GM23338 (cell line): ENCODE results near the gene NRG3. TPM values are rescaled to one million over a fixed set of nuclear protein-coding genes. Genes with fewer than 3 reads are reported as not detected.

ENCODE experiments used
- ATAC-seq: fragments of 200-7000 bp; cut with Tn5 transposase; 3 replicates; pipeline ENCODE4 v1.9.1; 2020
- DNase-seq: peaks from one replicate; pipeline ENCODE4 v3.0.0-alpha.2; 2015; ENCODE audit warnings: low spot score
- H2AFZ ChIP-seq: fragments of 200-600 bp; sonication (generic); 2 replicates; pipeline ENCODE4 v1.8.0; 2016; ENCODE audit warnings: antibody characterized with exemption, mild to moderate bottlenecking, moderate library complexity
- H3F3A ChIP-seq: fragments of 200-600 bp; sonication (generic); replicated peaks from 2 replicates; pipeline ENCODE4 v1.8.0; 2017; ENCODE audit warnings: antibody characterized with exemption, mixed run types, low read depth
- H3K27ac ChIP-seq: fragments of 200-600 bp; sonication (generic); 2 replicates; pipeline ENCODE4 v1.6.1; 2016; ENCODE audit warnings: low read depth
- H3K27me3 ChIP-seq: fragments of 200-600 bp; sonication (generic); 2 replicates; pipeline ENCODE4 v1.8.0; 2016; ENCODE audit warnings: mild to moderate bottlenecking, mixed run types, moderate library complexity; ENCODE audit not compliant: insufficient read depth
- H3K36me3 ChIP-seq: fragments of 200-600 bp; sonication (generic); 2 replicates; pipeline ENCODE4 v1.8.0; 2016; ENCODE audit warnings: mild to moderate bottlenecking; ENCODE audit not compliant: insufficient read depth
- H3K4me1 ChIP-seq: fragments of 200-600 bp; sonication (generic); 2 replicates; pipeline ENCODE4 v1.8.0; 2016; ENCODE audit warnings: mild to moderate bottlenecking, moderate library complexity; ENCODE audit not compliant: insufficient read depth
- H3K4me2 ChIP-seq: fragments of 200-600 bp; sonication (generic); 2 replicates; pipeline ENCODE4 v1.7.1; 2017; ENCODE audit warnings: mixed run types
- H3K4me3 ChIP-seq: fragments of 200-600 bp; sonication (generic); 2 replicates; pipeline ENCODE4 v1.6.1; 2016; ENCODE audit warnings: mixed run types
- H3K79me2 ChIP-seq: fragments of 200-600 bp; sonication (generic); replicated peaks from 2 replicates; pipeline ENCODE4 v1.8.0; 2017; ENCODE audit warnings: mild to moderate bottlenecking; ENCODE audit not compliant: insufficient read depth
- H3K9me2 ChIP-seq: fragments of 200-600 bp; sonication (generic); 2 replicates; pipeline ENCODE4 v1.8.0; 2017; ENCODE audit not compliant: insufficient read depth
- H4K20me1 ChIP-seq: fragments of 200-600 bp; sonication (generic); replicated peaks from 2 replicates; pipeline ENCODE4 v1.8.0; 2017; ENCODE audit warnings: mild to moderate bottlenecking; ENCODE audit not compliant: insufficient read depth
- H3K27ac Mint-ChIP-seq: 2 replicates; pipeline ENCODE4 v1.8.0; 2020; ENCODE audit warnings: inconsistent platforms, mild to moderate bottlenecking, moderate library complexity, mixed read lengths
- H3K27me3 Mint-ChIP-seq: 3 replicates; pipeline ENCODE4 v1.8.0; 2022; ENCODE audit warnings: low read depth, mild to moderate bottlenecking, moderate library complexity, mixed read lengths, inconsistent platforms; ENCODE audit not compliant: insufficient read depth, poor library complexity
- H3K36me3 Mint-ChIP-seq: 3 replicates; pipeline ENCODE4 v1.8.0; 2021; ENCODE audit warnings: low read depth, mild to moderate bottlenecking, inconsistent platforms, moderate library complexity, mixed read lengths
- H3K4me1 Mint-ChIP-seq: 3 replicates; pipeline ENCODE4 v1.8.0; 2020; ENCODE audit warnings: mild to moderate bottlenecking, inconsistent platforms, mixed read lengths
- H3K4me3 Mint-ChIP-seq: 3 replicates; pipeline ENCODE4 v1.8.0; 2021; ENCODE audit warnings: moderate library complexity, mild to moderate bottlenecking, inconsistent platforms, mixed read lengths
- H3K9me3 Mint-ChIP-seq: 3 replicates; pipeline ENCODE4 v1.8.0; 2020; ENCODE audit warnings: moderate library complexity, mild to moderate bottlenecking, inconsistent platforms, mixed read lengths
- CREB1 ChIP-seq: fragments of 250-450 bp; sonication (Bioruptor Pico); IDR thresholded peaks from 2 replicates; pipeline ENCODE4 v1.5.0; 2020; ENCODE audit warnings: low read depth, mild to moderate bottlenecking, moderate library complexity
- EZH2 ChIP-seq: fragments of 200-600 bp; sonication (generic); IDR thresholded peaks from one replicate; pipeline ENCODE4 v1.8.0; 2017; ENCODE audit warnings: antibody characterized with exemption, mild to moderate bottlenecking, low read depth; ENCODE audit not compliant: unreplicated experiment
- EZH2phosphoT487 ChIP-seq: fragments of 200-600 bp; sonication (generic); IDR thresholded peaks from one replicate; pipeline ENCODE4 v1.8.1; 2018; ENCODE audit warnings: antibody characterized with exemption; ENCODE audit not compliant: unreplicated experiment
- JUNB ChIP-seq: IDR thresholded peaks from one replicate; pipeline ENCODE4 v1.6.1; 2016; ENCODE audit warnings: antibody characterized with exemption; ENCODE audit not compliant: unreplicated experiment
- NANOG ChIP-seq: IDR thresholded peaks from 2 replicates; pipeline ENCODE4 v1.6.1; 2016; ENCODE audit warnings: antibody characterized with exemption, borderline replicate concordance
- POLR2AphosphoS5 ChIP-seq: IDR thresholded peaks from 2 replicates; pipeline ENCODE4 v1.6.1; 2016; ENCODE audit warnings: antibody characterized with exemption, low read depth
- STAT1 ChIP-seq: IDR thresholded peaks from one replicate; pipeline ENCODE4 v1.6.1; 2016; ENCODE audit warnings: antibody characterized with exemption; ENCODE audit not compliant: unreplicated experiment
- ZNF114 ChIP-seq: fragments of 250-450 bp; sonication (Bioruptor Pico); IDR thresholded peaks from 2 replicates; pipeline ENCODE4 v1.5.0; 2020; ENCODE audit warnings: mild to moderate bottlenecking, moderate library complexity
- ZNF331 ChIP-seq: fragments of 250-450 bp; sonication (Bioruptor Pico); IDR thresholded peaks from 2 replicates; pipeline ENCODE4 v1.5.0; 2020; ENCODE audit warnings: low read depth, mild to moderate bottlenecking, moderate library complexity
- polyA plus RNA-seq: library from polyadenylated mRNA; unstranded; fragments of >200 nt; fragmentation: Nextera tagmentation; extraction: Ambion mirVana; gene quantifications from 2 replicates; pipeline ENCODE4 v1.2.1, GENCODE V29; 2016
- total RNA-seq: library from RNA; depleted of rRNA; stranded (reverse); fragments of >200 nt; shearing (Covaris generic); gene quantifications from 2 replicates; pipeline ENCODE4 v1.2.3, GENCODE V29; 2014
- TF ChIP-seq, protein P1 (sequence below): fragments of 250-450 bp; sonication (Bioruptor Pico); IDR thresholded peaks from 2 replicates; pipeline ENCODE4 v1.5.0; 2020; ENCODE audit warnings: mild to moderate bottlenecking, moderate library complexity
- TF ChIP-seq, protein P2 (sequence below): IDR thresholded peaks from 2 replicates; pipeline ENCODE4 v1.6.1; 2016; ENCODE audit warnings: antibody characterized with exemption
- TF ChIP-seq, protein P3 (sequence below): IDR thresholded peaks from one replicate; pipeline ENCODE4 v1.6.1; 2018; ENCODE audit warnings: antibody characterized with exemption; ENCODE audit not compliant: unreplicated experiment

The NRG3 gene
- total and polyA plus RNA-seq, 2 experiments from 2014 or later = 1.9 to 3.9 TPM

DNA sequence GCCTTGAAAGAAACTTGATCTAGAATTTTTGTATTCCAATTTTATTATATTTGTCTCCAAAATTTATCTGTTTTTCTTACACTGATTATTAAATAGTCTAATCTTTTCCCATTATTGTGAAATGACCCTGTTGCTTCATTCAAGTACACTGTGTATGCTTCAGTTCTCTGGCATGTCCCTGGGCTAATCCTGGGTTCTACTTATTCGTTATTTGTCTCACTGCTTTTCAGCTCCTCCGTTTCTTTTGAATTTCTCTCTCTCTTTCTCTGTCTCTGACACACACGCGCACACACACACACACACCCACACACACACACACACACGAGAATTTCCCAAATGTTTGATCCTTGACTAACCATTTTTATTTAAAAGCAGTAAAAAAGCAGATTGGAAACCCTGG lies 768.6 kb downstream of the NRG3 start (continued):
- TF ChIP-seq JUNB = no peak

DNA sequence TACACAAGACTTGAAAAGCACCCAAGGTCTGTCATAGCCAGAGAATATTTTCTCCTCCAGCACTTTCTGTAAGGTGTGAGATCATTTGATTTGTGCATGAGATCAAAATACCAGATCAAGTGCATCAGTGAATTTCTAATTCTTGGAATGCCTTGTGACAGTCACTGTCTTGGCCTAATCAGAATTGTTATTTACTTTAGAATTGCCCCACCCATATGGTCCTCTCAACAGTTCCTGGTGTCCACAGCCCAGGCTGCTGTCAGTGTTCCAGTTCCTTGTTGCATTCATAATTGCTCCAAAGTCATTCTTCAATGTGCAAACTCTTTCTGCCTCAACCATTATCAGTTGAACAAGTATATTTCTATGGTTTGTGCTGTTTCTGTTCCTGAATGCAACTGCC lies 770.2 kb downstream of the NRG3 start:
- peaks cover 10% of the 10 kb centered on the region; the same call in 2 of the 3 replicates for H3K36me3 Mint-ChIP-seq
- Histone ChIP-seq H3K79me2 (no peaks in the 10 kb centered on the region), H2AFZ (no peak overlapping the region), H3K4me3 (no peak overlapping the region), H3K4me1 (no peaks in the 10 kb centered on the region), H3K4me2 (no peak overlapping the region), H3K9me2 (no peaks in the 10 kb centered on the region), H4K20me1 (no peaks in the 10 kb centered on the region), H3F3A (no peaks in the 10 kb centered on the region), H3K27me3 (no peaks in the 10 kb centered on the region), H3K27ac (no peak overlapping the region), H3K36me3 (no peaks in the 10 kb centered on the region)
- peaks cover 7% of the 10 kb centered on the region for H3K9me3 Mint-ChIP-seq
- H3K27me3 Mint-ChIP-seq = no peaks in the 10 kb centered on the region
- TF ChIP-seq POLR2AphosphoS5 (no peak), NANOG (no peak), ZNF331 (CRISPR knock-in tag) (no peak), EZH2 (no peak), CREB1 (CRISPR knock-in tag) (no peak), ZNF114 (CRISPR knock-in tag) (no peak), EZH2phosphoT487 (no peak), STAT1 (no peak), JUNB (no peak)
- TF ChIP-seq, protein P1, sequence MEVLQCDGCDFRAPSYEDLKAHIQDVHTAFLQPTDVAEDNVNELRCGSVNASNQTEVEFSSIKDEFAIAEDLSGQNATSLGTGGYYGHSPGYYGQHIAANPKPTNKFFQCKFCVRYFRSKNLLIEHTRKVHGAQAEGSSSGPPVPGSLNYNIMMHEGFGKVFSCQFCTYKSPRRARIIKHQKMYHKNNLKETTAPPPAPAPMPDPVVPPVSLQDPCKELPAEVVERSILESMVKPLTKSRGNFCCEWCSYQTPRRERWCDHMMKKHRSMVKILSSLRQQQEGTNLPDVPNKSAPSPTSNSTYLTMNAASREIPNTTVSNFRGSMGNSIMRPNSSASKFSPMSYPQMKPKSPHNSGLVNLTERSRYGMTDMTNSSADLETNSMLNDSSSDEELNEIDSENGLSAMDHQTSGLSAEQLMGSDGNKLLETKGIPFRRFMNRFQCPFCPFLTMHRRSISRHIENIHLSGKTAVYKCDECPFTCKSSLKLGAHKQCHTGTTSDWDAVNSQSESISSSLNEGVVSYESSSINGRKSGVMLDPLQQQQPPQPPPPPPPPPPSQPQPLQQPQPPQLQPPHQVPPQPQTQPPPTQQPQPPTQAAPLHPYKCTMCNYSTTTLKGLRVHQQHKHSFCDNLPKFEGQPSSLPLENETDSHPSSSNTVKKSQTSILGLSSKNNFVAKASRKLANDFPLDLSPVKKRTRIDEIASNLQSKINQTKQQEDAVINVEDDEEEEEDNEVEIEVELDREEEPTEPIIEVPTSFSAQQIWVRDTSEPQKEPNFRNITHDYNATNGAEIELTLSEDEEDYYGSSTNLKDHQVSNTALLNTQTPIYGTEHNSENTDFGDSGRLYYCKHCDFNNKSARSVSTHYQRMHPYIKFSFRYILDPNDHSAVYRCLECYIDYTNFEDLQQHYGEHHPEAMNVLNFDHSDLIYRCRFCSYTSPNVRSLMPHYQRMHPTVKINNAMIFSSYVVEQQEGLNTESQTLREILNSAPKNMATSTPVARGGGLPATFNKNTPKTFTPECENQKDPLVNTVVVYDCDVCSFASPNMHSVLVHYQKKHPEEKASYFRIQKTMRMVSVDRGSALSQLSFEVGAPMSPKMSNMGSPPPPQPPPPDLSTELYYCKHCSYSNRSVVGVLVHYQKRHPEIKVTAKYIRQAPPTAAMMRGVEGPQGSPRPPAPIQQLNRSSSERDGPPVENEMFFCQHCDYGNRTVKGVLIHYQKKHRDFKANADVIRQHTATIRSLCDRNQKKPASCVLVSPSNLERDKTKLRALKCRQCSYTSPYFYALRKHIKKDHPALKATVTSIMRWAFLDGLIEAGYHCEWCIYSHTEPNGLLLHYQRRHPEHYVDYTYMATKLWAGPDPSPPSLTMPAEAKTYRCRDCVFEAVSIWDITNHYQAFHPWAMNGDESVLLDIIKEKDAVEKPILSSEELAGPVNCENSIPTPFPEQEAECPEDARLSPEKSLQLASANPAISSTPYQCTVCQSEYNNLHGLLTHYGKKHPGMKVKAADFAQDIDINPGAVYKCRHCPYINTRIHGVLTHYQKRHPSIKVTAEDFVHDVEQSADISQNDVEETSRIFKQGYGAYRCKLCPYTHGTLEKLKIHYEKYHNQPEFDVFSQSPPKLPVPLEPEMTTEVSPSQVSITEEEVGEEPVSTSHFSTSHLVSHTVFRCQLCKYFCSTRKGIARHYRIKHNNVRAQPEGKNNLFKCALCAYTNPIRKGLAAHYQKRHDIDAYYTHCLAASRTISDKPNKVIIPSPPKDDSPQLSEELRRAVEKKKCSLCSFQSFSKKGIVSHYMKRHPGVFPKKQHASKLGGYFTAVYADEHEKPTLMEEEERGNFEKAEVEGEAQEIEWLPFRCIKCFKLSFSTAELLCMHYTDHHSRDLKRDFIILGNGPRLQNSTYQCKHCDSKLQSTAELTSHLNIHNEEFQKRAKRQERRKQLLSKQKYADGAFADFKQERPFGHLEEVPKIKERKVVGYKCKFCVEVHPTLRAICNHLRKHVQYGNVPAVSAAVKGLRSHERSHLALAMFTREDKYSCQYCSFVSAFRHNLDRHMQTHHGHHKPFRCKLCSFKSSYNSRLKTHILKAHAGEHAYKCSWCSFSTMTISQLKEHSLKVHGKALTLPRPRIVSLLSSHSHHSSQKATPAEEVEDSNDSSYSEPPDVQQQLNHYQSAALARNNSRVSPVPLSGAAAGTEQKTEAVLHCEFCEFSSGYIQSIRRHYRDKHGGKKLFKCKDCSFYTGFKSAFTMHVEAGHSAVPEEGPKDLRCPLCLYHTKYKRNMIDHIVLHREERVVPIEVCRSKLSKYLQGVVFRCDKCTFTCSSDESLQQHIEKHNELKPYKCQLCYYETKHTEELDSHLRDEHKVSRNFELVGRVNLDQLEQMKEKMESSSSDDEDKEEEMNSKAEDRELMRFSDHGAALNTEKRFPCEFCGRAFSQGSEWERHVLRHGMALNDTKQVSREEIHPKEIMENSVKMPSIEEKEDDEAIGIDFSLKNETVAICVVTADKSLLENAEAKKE (CRISPR knock-in tag) = no peak
- TF ChIP-seq, protein P2, sequence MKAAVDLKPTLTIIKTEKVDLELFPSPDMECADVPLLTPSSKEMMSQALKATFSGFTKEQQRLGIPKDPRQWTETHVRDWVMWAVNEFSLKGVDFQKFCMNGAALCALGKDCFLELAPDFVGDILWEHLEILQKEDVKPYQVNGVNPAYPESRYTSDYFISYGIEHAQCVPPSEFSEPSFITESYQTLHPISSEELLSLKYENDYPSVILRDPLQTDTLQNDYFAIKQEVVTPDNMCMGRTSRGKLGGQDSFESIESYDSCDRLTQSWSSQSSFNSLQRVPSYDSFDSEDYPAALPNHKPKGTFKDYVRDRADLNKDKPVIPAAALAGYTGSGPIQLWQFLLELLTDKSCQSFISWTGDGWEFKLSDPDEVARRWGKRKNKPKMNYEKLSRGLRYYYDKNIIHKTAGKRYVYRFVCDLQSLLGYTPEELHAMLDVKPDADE = no peak
- TF ChIP-seq, protein P3, sequence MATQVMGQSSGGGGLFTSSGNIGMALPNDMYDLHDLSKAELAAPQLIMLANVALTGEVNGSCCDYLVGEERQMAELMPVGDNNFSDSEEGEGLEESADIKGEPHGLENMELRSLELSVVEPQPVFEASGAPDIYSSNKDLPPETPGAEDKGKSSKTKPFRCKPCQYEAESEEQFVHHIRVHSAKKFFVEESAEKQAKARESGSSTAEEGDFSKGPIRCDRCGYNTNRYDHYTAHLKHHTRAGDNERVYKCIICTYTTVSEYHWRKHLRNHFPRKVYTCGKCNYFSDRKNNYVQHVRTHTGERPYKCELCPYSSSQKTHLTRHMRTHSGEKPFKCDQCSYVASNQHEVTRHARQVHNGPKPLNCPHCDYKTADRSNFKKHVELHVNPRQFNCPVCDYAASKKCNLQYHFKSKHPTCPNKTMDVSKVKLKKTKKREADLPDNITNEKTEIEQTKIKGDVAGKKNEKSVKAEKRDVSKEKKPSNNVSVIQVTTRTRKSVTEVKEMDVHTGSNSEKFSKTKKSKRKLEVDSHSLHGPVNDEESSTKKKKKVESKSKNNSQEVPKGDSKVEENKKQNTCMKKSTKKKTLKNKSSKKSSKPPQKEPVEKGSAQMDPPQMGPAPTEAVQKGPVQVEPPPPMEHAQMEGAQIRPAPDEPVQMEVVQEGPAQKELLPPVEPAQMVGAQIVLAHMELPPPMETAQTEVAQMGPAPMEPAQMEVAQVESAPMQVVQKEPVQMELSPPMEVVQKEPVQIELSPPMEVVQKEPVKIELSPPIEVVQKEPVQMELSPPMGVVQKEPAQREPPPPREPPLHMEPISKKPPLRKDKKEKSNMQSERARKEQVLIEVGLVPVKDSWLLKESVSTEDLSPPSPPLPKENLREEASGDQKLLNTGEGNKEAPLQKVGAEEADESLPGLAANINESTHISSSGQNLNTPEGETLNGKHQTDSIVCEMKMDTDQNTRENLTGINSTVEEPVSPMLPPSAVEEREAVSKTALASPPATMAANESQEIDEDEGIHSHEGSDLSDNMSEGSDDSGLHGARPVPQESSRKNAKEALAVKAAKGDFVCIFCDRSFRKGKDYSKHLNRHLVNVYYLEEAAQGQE = no peak
- DNase-seq (no peak), ATAC-seq (no peak)
- H3K4me3 Mint-ChIP-seq = no peak overlapping the region
- peaks cover 15% of the 10 kb centered on the region; the same call in 2 of the 3 replicates for H3K4me1 Mint-ChIP-seq
- H3K27ac Mint-ChIP-seq = no peak overlapping the region; the same call in 1 of the 2 replicates
